Stimulated activated CD4-positive, alpha-beta T cell treated with anti-CD3 and anti-CD28 coated beads, Interleukin-1b, Interleukin-23, amount 100 ng/mL, for 1 hour (primary cell): ENCODE results near the gene PATE4.
"Not testable (repeated sequence)": the region's sequence is repeated elsewhere in the genome, so short reads cannot be mapped to it uniquely, and the experiment has no call there.

Source experiments
- DNase-seq, 2 donors: peaks; one replicate each; pipeline ENCODE4 v3.0.0-alpha.2; 2020; ENCODE audit warnings: low read depth in 2 of 2

PATE4 gene, protein sequence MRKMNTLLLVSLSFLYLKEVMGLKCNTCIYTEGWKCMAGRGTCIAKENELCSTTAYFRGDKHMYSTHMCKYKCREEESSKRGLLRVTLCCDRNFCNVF

DNA sequence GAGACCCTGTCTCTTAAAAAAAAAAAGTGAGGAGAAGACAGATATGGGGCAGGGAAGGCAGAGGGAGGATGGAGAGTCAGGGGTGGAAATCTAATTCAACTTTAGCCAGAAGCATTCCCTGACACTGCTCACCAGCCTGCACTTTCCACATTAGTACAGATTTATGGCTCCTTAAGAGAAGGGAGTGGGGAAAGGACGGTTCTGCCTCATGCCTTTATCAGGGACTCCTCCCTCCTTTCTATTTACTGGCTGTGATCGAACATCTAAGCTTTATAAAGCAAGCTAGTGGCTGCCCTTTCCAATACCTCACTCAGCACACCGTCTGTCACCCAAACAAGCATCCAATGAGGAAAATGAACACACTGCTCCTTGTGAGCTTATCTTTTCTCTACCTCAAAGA is at the start of gene PATE4:
Gene PATE4, plus strand, starts transcription at position 301 of the 400 bp plus-strand sequence. Its CDS starts 44 bp downstream, at position 345.
- no peak for DNase-seq

DNA sequence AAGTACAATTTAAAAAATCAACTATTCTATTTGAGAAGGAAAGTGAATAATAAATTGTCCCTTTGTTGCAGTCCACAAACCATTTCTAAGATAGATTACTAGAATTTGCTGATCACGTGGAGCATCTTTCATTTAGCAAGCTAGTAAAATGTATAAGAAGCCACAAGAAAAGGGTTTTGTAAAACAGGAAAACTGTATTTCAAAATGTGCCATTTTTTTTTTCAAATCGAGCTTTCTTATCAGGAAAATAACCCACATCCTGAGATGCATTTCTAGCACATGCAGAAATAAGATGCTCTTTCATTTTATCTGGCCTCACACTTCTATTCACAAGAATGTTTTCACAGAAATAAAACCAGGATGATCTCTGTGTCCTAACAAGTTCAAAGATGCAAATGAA is 48.4 kb upstream of the PATE4 start:
- no peak for DNase-seq

DNA sequence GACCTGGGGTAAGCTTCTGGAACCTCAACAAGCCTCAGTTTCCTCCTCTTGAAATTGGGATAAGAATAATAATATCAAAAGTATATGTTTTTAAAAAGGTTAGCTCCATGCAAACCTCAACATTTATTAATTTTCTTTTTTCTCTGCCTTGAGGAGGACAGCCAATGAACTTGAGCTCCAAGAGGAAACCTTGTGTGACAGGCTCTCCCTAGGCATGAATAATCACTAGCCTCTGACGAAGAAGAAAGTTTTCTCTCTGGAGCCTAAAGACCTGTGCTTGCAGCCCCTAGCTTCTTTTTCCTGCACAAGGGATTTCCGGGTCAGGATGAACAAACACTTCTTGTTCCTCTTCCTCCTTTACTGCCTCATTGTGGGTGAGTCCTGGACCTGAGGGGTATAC is 45.3 kb upstream of the PATE4 start, which contains the start of gene PATE3:
Gene PATE3, plus strand, starts transcription at position 301 of the 400 bp plus-strand sequence. Its CDS starts 25 bp downstream, at position 326.
- DNase-seq = no peak

DNA sequence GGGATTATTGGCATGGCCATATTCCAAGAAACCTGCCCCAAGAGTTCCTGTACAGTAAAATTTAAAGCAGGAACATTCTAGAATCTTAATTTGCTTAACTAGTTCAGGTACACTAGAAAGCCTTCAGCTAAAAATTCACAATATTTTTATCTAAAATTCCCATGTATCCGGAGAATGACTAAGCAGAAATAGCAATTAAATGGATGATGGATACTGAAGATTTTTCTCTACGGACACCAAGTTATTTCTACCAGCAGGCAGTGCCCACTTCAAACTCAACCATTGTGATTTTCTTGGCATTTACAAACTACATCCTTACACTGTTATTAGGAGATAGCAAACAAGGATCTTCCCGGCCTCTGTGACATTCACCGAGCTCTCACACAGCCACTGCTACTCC is 42.3 kb upstream of the PATE4 start:
- no peak for DNase-seq

DNA sequence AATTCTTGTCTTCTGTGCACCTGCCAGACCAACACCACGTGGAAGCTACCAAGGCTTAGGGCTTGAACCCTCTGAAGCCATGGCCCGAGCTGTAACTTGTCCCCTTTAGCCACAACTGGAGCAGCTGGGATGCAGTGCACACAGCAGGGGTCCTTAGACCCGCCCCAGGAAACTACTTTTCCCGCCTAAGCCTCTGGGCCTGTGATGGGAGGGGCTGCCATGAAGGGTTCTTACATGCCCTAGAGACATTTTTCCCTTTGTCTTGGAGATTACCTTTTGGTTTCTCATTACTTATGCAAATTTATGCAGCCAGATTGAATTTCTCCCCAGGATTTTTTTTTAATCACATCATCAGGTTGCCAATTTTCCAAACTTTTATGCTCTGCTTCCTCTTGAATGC is 35.5 kb upstream of the PATE4 start:
- no peak for DNase-seq

DNA sequence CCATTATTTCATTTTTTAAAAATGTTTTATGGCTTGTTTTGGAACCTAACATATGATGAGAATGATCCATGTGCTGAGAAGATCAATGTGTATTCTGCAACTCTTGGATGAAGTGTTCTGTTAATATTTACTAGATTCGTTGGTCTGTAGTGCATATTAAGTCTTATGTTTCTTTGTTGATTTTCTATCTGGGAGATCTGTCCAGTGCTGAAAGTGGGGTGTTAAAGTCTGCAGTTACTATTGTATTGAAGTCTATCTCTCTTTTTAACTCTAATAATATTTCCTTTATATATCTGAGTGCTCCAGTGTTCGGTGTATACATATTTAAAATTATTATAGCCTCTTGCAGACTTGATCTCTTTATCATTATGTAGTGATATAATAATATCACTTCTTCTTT is 33.3 kb upstream of the PATE4 start:
- no peak for DNase-seq

DNA sequence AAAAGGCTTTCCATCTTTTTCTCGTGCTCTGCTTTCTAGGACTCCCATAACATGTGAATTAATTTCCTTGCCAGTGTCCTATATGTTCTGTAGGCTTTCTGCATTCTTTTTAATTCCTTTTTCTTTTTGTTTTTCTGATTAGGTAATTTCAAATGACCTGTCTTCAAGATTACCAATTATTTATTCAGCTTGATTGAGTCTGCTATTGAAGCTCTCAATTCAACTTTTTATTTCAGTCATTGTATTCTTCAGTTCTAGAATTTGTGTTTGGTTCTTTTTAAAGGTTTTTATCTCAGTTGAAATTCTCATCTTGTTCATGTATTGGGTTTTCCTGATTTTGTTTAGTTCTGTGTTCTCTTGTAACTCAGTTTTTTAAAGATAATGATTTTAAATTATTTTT is 30.7 kb upstream of the PATE4 start:
- no peak for DNase-seq

DNA sequence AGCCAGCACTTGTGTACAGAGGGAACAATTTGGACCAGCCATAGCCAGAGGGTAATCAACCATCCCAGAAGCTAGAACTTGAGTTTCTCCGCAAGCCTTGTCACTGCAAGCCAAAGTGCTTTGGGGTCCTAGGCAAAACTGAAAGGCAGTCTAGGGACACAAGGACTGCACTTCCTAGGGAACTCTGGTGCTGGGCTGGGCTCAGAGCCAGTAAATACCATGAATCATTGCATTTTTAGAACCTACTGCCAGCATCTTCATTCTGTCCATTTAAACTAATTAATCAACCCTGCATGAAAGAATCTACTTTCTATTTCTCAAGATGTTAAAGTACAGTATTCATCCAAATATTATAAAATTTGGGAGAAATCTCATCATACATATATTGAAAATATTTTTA is 25.2 kb upstream of the PATE4 start:
- DNase-seq = no peak

DNA sequence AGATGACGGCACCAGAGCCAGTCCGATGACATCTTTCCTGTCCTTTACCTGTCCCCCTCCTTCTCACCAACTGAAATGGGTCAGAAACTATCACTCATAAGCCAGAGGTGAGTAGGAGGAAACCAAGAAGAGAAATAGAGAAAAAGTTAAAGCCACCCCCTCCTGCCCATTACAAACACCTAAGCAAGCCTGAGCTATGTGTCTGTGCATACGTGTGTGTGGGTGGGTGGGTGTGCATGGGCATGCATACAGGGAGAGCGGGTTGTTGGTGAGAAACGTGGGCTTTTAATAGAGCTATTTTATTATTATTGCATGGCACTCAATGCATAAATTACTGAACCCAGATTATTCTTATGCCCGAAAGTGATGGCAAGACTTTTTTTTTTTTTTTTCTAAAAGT is 2.6 kb downstream of the PATE4 start:
- no peak for DNase-seq

DNA sequence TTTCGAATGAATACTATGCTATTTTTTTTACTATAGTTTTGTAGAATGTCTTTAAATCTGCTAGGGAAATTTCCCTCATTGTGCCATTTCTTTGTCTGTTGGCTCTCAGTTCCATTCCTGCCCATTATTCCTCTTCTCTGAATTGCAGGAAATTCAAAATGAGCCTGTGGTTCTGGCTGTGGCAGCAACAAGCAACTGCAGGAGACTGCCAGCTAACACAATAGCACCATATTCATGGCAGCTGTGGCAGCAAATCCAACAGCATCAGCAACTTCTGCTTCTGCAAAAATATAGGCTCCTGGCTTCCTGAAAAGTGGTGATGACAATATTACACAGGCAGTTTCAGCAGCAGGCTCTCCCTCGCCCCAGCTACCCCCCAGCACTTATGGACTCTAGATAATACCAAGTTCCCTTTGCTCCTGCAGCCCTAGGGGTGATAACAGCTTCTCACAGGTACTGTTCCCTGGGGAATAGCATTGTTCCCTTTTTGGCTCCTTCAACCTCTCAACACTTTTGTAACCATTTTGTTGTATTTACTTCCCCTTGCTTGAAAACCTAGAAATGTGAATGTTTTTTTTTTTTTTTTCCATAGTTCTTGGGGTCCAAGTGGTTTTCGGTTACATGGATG is 9.3 kb downstream of the PATE4 start:
- DNase-seq = no peak

DNA sequence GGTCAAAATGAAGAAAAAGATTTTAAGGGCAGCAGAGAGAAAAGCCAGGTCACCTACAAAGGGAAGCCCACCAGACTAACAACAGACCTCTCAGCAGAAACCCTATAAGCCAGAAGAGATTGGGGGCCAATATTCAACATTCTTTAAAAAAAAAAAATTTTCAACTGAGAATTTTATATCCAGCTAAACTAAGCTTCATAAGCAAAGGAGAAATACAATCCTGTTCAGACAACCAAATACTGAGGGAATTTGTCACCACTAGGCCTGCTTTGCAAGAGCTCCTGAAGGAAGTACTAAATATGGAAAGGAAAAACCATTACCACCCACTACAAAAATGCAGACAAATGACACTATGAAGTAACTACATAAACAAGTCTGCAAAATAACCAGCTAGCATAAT is 13.1 kb downstream of the PATE4 start:
- DNase-seq = no peak

DNA sequence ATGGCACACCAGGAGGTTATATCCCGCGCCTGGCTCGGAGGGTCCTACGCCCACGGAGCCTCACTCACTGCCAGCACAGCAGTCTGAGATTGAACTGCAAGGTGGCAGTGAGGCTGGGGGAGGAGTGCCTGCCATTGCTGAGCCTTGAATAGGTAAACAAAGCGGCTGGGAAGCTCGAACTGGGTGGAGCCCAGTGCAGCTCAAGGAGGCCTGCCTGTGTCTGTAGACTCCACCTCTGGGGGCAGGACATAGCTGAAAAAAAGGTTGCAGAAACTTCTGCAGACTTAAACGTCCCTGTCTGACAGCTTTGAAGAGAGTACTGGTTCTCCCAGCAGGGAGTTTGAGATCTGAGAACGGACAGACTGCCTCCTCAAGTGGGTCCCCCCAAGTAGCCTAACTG is 24.6 kb downstream of the PATE4 start:
- DNase-seq = not testable (repeated sequence)

DNA sequence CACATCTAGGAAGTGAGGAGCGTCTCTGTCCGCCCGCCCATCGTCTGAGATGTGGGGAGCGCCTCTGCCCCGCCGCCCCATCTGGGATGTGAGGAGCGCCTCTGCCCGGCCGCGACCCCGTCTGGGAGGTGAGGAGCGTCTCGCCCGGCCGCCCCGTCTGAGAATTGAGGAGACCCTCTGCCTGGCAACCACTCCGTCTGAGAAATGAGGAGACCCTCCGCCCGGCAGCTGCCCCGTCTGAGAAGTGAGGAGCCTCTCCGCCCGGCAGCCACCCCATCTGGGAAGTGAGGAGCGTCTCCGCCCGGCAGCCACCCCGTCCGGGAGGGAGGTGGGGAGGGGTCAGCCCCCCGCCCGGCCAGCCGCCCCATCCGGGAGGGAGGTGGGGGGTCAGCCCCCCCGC is 29.7 kb downstream of the PATE4 start:
- DNase-seq = not testable (repeated sequence)

DNA sequence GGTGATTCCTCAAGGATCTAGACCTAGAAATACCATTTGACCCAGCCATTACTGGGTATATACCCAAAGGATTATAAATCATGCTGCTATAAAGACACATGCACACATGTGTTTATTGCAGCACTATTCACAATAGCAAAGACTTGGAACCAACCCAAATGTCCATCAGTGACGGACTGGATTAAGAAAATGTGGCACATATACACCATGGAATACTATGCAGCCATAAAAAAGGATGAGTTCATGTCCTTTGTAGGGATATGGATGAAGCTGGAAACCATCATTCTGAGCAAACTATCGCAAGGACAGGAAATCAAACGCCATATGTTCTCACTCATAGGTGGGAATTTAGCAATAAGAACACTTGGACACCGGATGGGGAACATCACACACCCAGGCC is 32.2 kb downstream of the PATE4 start:
- DNase-seq = not testable (repeated sequence)

DNA sequence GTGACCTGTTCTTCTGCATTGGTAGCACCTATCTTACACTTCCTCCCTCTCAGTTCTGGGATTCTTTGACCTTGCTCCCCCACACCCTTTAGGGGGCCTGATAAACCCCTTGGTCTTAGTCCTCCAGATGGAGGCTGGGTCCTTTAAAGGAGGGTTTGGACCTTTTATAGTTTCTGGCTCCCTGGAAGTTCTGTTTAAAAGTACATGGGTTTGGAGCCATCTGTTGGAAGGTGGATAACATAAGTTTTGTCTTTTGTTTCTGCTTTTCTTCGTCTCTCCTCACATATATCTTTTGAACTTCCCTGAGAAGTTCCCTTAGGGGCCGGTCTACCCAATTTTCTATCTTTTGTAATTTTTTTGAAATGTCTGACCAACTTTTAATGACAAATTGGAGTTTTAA is 36.4 kb downstream of the PATE4 start:
- DNase-seq = no peak

DNA sequence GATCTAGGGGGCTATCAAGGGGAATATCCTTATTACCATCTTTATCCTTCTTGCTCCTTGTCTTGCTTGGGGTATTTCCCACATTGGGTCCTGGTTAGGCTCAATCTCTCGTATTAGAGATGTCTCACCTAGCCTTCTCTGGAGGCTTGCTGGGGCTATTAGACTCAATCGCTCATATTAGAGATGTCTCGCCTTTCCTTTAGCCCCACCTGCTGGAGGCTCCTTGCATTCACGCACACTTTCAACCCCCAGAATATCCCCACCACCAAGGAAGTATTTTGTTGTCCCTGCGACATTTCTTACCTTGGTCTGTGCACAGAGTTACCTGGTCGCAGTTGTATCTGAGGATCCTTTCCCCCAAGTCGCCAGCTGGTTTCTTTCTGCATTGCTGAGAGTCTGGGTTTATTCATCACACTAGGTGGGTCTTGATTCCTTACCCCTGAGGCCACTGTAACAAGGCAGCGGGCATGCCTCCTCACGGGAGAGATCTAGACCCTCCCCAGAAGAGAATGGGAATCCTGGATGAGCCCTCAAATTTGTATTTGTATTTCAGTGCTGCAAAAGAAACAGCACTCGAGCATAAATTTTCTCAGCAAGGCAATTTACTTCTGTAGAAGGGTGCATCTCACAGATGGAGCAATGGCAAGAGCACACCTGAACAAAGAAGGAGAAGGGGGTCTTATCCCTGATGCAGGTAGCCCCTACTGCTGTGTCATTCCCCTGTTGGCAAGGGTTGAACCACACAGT is 38.4 kb downstream of the PATE4 start:
- DNase-seq = no peak

DNA sequence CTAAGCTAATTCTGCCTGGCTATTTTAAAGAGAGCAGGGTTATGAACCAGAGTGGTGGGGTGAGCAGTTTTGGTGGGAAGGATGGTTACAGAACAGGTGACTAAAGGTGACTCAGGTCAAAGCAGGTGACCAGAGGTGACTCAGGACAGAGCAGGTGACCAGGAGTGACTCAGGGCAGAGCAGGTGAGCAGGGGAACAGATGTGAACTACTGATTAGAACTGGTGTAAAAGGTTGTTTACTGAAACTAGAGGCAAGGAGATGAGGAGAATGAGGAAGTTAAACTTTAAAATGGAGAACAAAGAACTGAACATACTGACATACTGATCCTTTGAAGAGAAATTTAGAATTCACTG is 39.0 kb downstream of the PATE4 start:
- DNase-seq = no peak

DNA sequence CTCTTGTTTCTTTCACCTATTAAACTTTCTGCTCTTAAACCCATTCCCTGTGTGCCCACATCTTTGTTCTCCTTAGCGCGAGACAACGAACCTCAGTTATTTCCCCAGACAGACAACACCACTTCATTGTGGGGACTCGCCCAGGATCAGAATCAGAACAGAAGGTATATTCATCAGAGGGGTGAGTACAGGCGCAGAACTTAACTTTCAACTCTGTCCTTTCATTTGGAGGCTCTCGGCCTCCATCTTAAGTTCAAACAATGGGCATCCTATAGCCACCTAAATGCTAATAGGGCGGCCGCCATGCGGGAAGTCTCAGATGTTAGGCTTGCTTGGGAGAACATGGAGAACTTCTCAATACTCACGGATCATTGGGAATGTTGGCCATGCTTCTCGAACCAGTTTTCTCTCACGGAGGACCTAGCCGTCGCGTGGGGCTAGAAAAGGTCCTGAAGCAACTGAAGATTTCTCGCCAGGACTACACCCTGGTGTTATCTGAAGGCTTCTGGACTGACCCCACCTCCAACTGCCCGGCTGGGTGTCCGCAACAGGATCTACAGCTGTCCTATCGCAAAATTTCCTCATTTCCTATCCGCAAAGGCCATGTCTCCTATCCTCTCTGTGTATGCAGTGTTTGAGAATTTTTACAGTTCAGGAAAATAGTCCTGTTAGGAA is 40.9 kb downstream of the PATE4 start:
- DNase-seq = no peak

DNA sequence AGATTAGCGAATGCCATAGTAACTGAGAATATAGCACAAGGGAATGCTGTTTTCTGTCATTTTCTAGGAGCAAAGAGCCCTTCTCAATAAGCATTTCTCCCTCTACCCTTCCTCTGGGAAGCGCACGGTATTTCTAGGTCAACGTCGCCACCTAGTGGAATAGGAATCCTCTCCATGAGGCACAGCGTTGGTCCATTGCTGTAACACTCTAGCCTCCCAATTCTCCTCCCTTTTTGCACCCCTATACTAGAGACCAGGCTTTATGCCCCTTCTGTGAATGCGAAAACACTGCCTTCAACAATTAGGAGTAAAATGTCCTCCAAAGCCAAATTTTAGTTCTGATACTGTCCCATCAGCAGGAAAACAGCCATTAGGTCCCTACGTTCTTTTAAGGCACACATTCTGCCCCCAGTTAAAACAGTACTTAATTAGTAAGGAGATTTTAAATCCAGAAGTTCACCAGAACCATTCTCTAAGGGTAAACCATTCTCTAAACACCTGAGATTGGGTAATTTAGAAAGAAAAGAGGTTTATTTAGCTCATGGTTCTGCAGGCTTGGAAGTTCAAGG is 41.5 kb downstream of the PATE4 start:
- DNase-seq = no peak

DNA sequence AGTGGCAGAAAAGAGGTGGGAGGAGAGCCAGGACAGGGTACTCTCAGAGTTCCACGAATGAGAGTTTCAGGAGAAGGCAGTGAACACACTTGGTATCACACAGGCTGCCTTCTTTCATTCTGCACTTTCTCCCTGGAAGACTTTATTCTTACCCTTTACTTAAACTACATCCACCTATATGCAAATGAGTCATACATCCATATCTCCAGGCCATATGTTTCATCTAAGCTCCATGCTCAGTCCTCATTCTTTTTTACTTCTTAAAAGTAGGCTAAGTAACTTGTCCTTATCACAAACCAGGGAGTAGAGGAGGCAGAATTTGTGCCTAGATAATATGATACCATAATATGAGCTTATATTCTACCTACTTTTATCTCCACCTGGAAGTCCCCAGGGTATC is 48.2 kb downstream of the PATE4 start:
- DNase-seq = no peak

DNA sequence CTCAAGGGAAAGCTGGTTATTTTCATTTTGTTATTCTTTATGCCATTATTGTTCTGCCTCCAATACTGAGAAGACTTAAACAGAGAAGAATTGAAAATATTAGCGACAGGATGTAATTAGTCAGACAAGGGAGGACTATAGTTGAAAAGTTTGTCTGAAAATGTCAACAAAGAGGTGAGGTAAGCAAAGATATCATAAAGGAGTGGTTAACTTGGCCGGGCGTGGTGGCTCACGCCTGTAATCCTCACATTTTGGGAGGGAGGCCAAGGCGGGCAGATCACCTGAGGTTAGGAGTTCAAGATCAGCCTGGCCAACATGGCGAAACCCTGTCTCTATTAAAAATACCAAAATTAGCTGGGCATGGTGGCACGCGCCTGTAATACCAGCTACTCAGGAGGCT is 50.3 kb downstream of the PATE4 start:
- no peak for DNase-seq

DNA sequence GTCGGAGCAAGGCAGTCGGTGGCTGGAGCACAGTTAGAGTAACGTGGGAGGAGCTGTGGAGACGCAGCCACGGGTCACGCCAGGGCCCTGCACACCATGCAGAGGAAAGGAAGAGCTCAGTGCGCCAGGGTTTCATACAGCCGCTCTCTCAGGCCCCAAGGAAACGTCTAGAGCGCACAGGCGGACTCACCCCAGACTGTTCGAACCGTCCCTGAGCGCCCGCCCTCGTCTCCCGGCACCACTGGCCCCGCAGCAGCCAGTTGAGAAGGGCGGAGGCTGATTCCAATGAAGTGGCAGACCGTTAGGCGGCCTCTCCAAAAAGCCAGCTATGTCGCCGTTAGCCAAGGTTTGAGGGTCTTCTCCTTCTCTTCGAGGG is 53.9 kb downstream of the PATE4 start:
- DNase-seq = no peak
